GM23338 (cell line): ENCODE results near the gene PCSK7.

Experiments used
- CREB1 ChIP-seq: fragments of 250-450 bp; sonication (Bioruptor Pico); IDR thresholded peaks from 2 replicates; pipeline ENCODE4 v1.5.0; 2020; ENCODE audit warnings: low read depth, mild to moderate bottlenecking, moderate library complexity
- CTCF ChIP-seq, 2 experiments: fragments of 200-600 bp in 1 of 2; sonication (generic) in 1 of 2; conservative IDR thresholded peaks; 2 replicates each; pipeline versions ENCODE4 v1.5.1 to v1.6.1; 2016 to 2017; ENCODE audit warnings: antibody characterized with exemption in 2 of 2, low read depth in 2 of 2, mild to moderate bottlenecking in 2 of 2, moderate library complexity in 1 of 2
- ETS1 ChIP-seq: IDR thresholded peaks from 2 replicates; pipeline ENCODE4 v1.6.1; 2016; ENCODE audit warnings: antibody characterized with exemption
- EZH2 ChIP-seq: fragments of 200-600 bp; sonication (generic); IDR thresholded peaks from one replicate; pipeline ENCODE4 v1.8.0; 2017; ENCODE audit warnings: antibody characterized with exemption, mild to moderate bottlenecking, low read depth; ENCODE audit not compliant: unreplicated experiment
- EZH2phosphoT487 ChIP-seq: fragments of 200-600 bp; sonication (generic); IDR thresholded peaks from one replicate; pipeline ENCODE4 v1.8.1; 2018; ENCODE audit warnings: antibody characterized with exemption; ENCODE audit not compliant: unreplicated experiment
- JUNB ChIP-seq: IDR thresholded peaks from one replicate; pipeline ENCODE4 v1.6.1; 2016; ENCODE audit warnings: antibody characterized with exemption; ENCODE audit not compliant: unreplicated experiment
- NANOG ChIP-seq: IDR thresholded peaks from 2 replicates; pipeline ENCODE4 v1.6.1; 2016; ENCODE audit warnings: antibody characterized with exemption, borderline replicate concordance
- POLR2AphosphoS5 ChIP-seq: IDR thresholded peaks from 2 replicates; pipeline ENCODE4 v1.6.1; 2016; ENCODE audit warnings: antibody characterized with exemption, low read depth
- STAT1 ChIP-seq: IDR thresholded peaks from one replicate; pipeline ENCODE4 v1.6.1; 2016; ENCODE audit warnings: antibody characterized with exemption; ENCODE audit not compliant: unreplicated experiment
- ZNF114 ChIP-seq: fragments of 250-450 bp; sonication (Bioruptor Pico); IDR thresholded peaks from 2 replicates; pipeline ENCODE4 v1.5.0; 2020; ENCODE audit warnings: mild to moderate bottlenecking, moderate library complexity
- ZNF331 ChIP-seq: fragments of 250-450 bp; sonication (Bioruptor Pico); IDR thresholded peaks from 2 replicates; pipeline ENCODE4 v1.5.0; 2020; ENCODE audit warnings: low read depth, mild to moderate bottlenecking, moderate library complexity
- ZNF462 ChIP-seq: fragments of 250-450 bp; sonication (Bioruptor Pico); IDR thresholded peaks from 2 replicates; pipeline ENCODE4 v1.5.0; 2020; ENCODE audit warnings: mild to moderate bottlenecking, moderate library complexity
- TF ChIP-seq, protein P1 (sequence below): IDR thresholded peaks from one replicate; pipeline ENCODE4 v1.6.1; 2018; ENCODE audit warnings: antibody characterized with exemption; ENCODE audit not compliant: unreplicated experiment

GRCh38 chr11:117180020-117180419 lies 51.9 kb downstream of the PCSK7 start:
- TF ChIP-seq CTCF (conservative IDR thresholded peaks at IDR 0.05; ENCODE audit: low read depth in 2 of 2) = no peak
- TF ChIP-seq, protein P1, sequence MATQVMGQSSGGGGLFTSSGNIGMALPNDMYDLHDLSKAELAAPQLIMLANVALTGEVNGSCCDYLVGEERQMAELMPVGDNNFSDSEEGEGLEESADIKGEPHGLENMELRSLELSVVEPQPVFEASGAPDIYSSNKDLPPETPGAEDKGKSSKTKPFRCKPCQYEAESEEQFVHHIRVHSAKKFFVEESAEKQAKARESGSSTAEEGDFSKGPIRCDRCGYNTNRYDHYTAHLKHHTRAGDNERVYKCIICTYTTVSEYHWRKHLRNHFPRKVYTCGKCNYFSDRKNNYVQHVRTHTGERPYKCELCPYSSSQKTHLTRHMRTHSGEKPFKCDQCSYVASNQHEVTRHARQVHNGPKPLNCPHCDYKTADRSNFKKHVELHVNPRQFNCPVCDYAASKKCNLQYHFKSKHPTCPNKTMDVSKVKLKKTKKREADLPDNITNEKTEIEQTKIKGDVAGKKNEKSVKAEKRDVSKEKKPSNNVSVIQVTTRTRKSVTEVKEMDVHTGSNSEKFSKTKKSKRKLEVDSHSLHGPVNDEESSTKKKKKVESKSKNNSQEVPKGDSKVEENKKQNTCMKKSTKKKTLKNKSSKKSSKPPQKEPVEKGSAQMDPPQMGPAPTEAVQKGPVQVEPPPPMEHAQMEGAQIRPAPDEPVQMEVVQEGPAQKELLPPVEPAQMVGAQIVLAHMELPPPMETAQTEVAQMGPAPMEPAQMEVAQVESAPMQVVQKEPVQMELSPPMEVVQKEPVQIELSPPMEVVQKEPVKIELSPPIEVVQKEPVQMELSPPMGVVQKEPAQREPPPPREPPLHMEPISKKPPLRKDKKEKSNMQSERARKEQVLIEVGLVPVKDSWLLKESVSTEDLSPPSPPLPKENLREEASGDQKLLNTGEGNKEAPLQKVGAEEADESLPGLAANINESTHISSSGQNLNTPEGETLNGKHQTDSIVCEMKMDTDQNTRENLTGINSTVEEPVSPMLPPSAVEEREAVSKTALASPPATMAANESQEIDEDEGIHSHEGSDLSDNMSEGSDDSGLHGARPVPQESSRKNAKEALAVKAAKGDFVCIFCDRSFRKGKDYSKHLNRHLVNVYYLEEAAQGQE = no peak
- no peak for TF ChIP-seq ZNF462
- no peak for TF ChIP-seq POLR2AphosphoS5
- TF ChIP-seq EZH2phosphoT487 = no peak
- TF ChIP-seq ZNF114 = no peak
- TF ChIP-seq ETS1 = no peak
- TF ChIP-seq NANOG = no peak
- TF ChIP-seq EZH2 = no peak
- TF ChIP-seq ZNF331 (CRISPR knock-in tag) = no peak
- TF ChIP-seq JUNB = no peak
- no peak for TF ChIP-seq CREB1 (CRISPR knock-in tag)
- no peak for TF ChIP-seq STAT1
